Hepatocyte (in vitro differentiated cells): ENCODE data around the gene ING5. TPM values are rescaled to one million over a fixed set of nuclear protein-coding genes. Genes with fewer than 3 reads are reported as not detected.

ENCODE experiments used
- DNase-seq: peaks from one replicate; pipeline ENCODE4 v3.0.0-alpha.2; 2016; ENCODE audit warnings: low spot score
- H2AFZ ChIP-seq: fragments of 200-600 bp; sonication (generic); 2 replicates; pipeline ENCODE4 v1.6.0; 2016; ENCODE audit warnings: antibody characterized with exemption, mild to moderate bottlenecking
- H3K27ac ChIP-seq: fragments of 200-600 bp; sonication (generic); 2 replicates; pipeline ENCODE4 v1.5.1; 2016; ENCODE audit warnings: mild to moderate bottlenecking
- H3K27me3 ChIP-seq: fragments of 200-600 bp; sonication (generic); 2 replicates; pipeline ENCODE4 v1.6.1; 2016
- H3K36me3 ChIP-seq: fragments of 200-600 bp; sonication (generic); replicated peaks from 2 replicates; pipeline ENCODE4 v1.5.1; 2016; ENCODE audit warnings: low read depth; ENCODE audit not compliant: insufficient read depth
- H3K4me1 ChIP-seq: fragments of 200-600 bp; sonication (generic); 2 replicates; pipeline ENCODE4 v1.5.1; 2016; ENCODE audit warnings: mild to moderate bottlenecking, moderate library complexity; ENCODE audit not compliant: insufficient read depth
- H3K4me2 ChIP-seq: fragments of 200-600 bp; sonication (generic); 2 replicates; pipeline ENCODE4 v1.6.0; 2016
- H3K4me3 ChIP-seq: fragments of 200-600 bp; sonication (generic); 2 replicates; pipeline ENCODE4 v1.5.1; 2016; ENCODE audit warnings: mild to moderate bottlenecking
- H3K79me2 ChIP-seq: fragments of 200-600 bp; sonication (generic); 2 replicates; pipeline ENCODE4 v1.6.0; 2017; ENCODE audit warnings: mild to moderate bottlenecking
- H3K9me2 ChIP-seq: fragments of 200-600 bp; sonication (generic); replicated peaks from 2 replicates; pipeline ENCODE4 v1.6.0; 2017; ENCODE audit warnings: mild to moderate bottlenecking; ENCODE audit not compliant: insufficient read depth
- H3K9me3 ChIP-seq: fragments of 200-600 bp; sonication (generic); 2 replicates; pipeline ENCODE4 v1.5.1; 2016; ENCODE audit warnings: low read depth, mild to moderate bottlenecking
- H4K20me1 ChIP-seq: fragments of 200-600 bp; sonication (generic); 2 replicates; pipeline ENCODE4 v1.6.0; 2016; ENCODE audit warnings: mild to moderate bottlenecking; ENCODE audit not compliant: insufficient read depth, poor library complexity, severe bottlenecking
- EZH2 ChIP-seq: fragments of 200-600 bp; sonication (generic); IDR thresholded peaks from 2 replicates; pipeline ENCODE4 v1.6.1; 2016; ENCODE audit warnings: antibody characterized with exemption, mild to moderate bottlenecking, borderline replicate concordance
- EZH2phosphoT487 ChIP-seq: fragments of 200-600 bp; sonication (generic); IDR thresholded peaks from one replicate; pipeline ENCODE4 v1.6.1; 2018; ENCODE audit warnings: antibody characterized with exemption, mild to moderate bottlenecking, low read depth, moderate library complexity; ENCODE audit not compliant: unreplicated experiment, severe bottlenecking
- WGBS: methylation state at CpG from one replicate; pipeline ENCODE4 v1.1.6; 2016; ENCODE audit warnings: low lambda C conversion rate; ENCODE audit errors: missing lambda C conversion rate; 5-methylcytosine and 5-hydroxymethylcytosine counted together
- polyA plus RNA-seq: library from polyadenylated mRNA; unstranded; fragments of >200 nt; fragmentation: Nextera tagmentation; extraction: Ambion mirVana; gene quantifications from 2 replicates; pipeline ENCODE4 v1.2.1, GENCODE V29; 2016
- total RNA-seq: library from RNA; depleted of rRNA; stranded (reverse); fragments of >200 nt; gene quantifications from 2 replicates; pipeline ENCODE4 v1.2.3, GENCODE V29; 2014
- TF ChIP-seq, protein P1 (sequence below): fragments of 200-600 bp; sonication (generic); IDR thresholded peaks from 2 replicates; pipeline ENCODE4 v1.5.1; 2016; ENCODE audit warnings: antibody characterized with exemption, mild to moderate bottlenecking; ENCODE audit not compliant: poor library complexity

Gene ING5
- total and polyA plus RNA-seq, 2 experiments from 2014 or later: 27.6 to 33.4 TPM

- Histone ChIP-seq H3K4me2 (peak overlapping the region; percentile 96), H3K9me3 (no peaks in the 10 kb centered on the region), H3K27ac (peak overlapping the region; percentile 97), H3K4me3 (peak overlapping the region; percentile 96), H3K79me2 (peaks cover 34% of the 10 kb centered on the region), H3K9me2 (no peaks in the 10 kb centered on the region), H3K36me3 (no peaks in the 10 kb centered on the region), H4K20me1 (peaks cover 8% of the 10 kb centered on the region), H3K27me3 (no peaks in the 10 kb centered on the region), H2AFZ (peak overlapping the region; percentile 27), H3K4me1 (peaks cover 13% of the 10 kb centered on the region)
- 2% methylated on average over 46 of the region's 98 CpGs for WGBS
- TF ChIP-seq EZH2phosphoT487 (no peak), EZH2 (no peak)
- TF ChIP-seq, protein P1, sequence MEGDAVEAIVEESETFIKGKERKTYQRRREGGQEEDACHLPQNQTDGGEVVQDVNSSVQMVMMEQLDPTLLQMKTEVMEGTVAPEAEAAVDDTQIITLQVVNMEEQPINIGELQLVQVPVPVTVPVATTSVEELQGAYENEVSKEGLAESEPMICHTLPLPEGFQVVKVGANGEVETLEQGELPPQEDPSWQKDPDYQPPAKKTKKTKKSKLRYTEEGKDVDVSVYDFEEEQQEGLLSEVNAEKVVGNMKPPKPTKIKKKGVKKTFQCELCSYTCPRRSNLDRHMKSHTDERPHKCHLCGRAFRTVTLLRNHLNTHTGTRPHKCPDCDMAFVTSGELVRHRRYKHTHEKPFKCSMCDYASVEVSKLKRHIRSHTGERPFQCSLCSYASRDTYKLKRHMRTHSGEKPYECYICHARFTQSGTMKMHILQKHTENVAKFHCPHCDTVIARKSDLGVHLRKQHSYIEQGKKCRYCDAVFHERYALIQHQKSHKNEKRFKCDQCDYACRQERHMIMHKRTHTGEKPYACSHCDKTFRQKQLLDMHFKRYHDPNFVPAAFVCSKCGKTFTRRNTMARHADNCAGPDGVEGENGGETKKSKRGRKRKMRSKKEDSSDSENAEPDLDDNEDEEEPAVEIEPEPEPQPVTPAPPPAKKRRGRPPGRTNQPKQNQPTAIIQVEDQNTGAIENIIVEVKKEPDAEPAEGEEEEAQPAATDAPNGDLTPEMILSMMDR: peak; percentile 44
- peak; percentile 95 for DNase-seq
These were observed 554 bp downstream of the ING5 start for GRCh38 chr2:241702155-241703031.

- peak overlapping the region; percentile 96 for H3K4me3 ChIP-seq
- H3K79me2 ChIP-seq: peaks cover 34% of the 10 kb centered on the region
- H3K4me1 ChIP-seq: peaks cover 13% of the 10 kb centered on the region
- H3K27me3 ChIP-seq: no peaks in the 10 kb centered on the region
- no peaks in the 10 kb centered on the region for H3K9me2 ChIP-seq
- H2AFZ ChIP-seq: no peak overlapping the region
- H3K27ac ChIP-seq: peak overlapping the region; percentile 80
- no peaks in the 10 kb centered on the region for H3K9me3 ChIP-seq
- WGBS: 67% methylated on average over 7 of the region's 11 CpGs
- no peaks in the 10 kb centered on the region for H3K36me3 ChIP-seq
- peak overlapping the region; percentile 96 for H3K4me2 ChIP-seq
- TF ChIP-seq EZH2phosphoT487 (no peak), EZH2 (no peak)
- TF ChIP-seq, protein P1: no peak
- DNase-seq: no peak
- peaks cover 8% of the 10 kb centered on the region for H4K20me1 ChIP-seq
These were observed 1.3 kb downstream of the ING5 start for GRCh38 chr2:241703032-241703604.

- Histone ChIP-seq H3K36me3 (peaks cover 4% of the 10 kb centered on the region), H3K9me3 (no peaks in the 10 kb centered on the region), H3K4me3 (no peak overlapping the region), H3K27me3 (no peaks in the 10 kb centered on the region), H3K27ac (no peak overlapping the region), H3K4me2 (no peak overlapping the region), H3K79me2 (peaks cover 30% of the 10 kb centered on the region), H2AFZ (no peak overlapping the region), H3K9me2 (no peaks in the 10 kb centered on the region), H4K20me1 (peaks cover 8% of the 10 kb centered on the region), H3K4me1 (peaks cover 8% of the 10 kb centered on the region)
- no peak for DNase-seq
- TF ChIP-seq, protein P1: no peak
- no peak for TF ChIP-seq EZH2
- no peak for TF ChIP-seq EZH2phosphoT487
- WGBS: 97% methylated on average over 6 of the region's 6 CpGs
These were observed 4.7 kb downstream of the ING5 start for GRCh38 chr2:241706537-241706936.
